AG09309 (cell line): ENCODE measurements around the gene SULT1C3.

Source experiments
- DNase-seq: peaks from one replicate; pipeline ENCODE4 v3.0.0-alpha.2; 2010; ENCODE audit warnings: low read depth
- H3K4me3 ChIP-seq: 2 replicates; pipeline ENCODE4 v1.5.1; 2011; ENCODE audit warnings: mild to moderate bottlenecking, low read depth, low read length, moderate library complexity; ENCODE audit not compliant: control insufficient read depth
- CTCF ChIP-seq: IDR thresholded peaks from 2 replicates; pipeline ENCODE4 v1.5.1; 2011; ENCODE audit warnings: mild to moderate bottlenecking, low read depth, low read length, inconsistent platforms; ENCODE audit not compliant: insufficient read depth, control insufficient read depth; ENCODE audit errors: missing control alignments

Gene SULT1C3

GRCh38 chr2:108236676-108237335, 3.0 kb upstream of the SULT1C3 start:
- no peak overlapping the region for H3K4me3 ChIP-seq
- TF ChIP-seq CTCF: no peak
- no peak for DNase-seq

GRCh38 chr2:108240966-108241365, 1.2 kb downstream of the SULT1C3 start:
- no peak overlapping the region for H3K4me3 ChIP-seq
- no peak for DNase-seq
- no peak for TF ChIP-seq CTCF

GRCh38 chr2:108243566-108243965, 3.8 kb downstream of the SULT1C3 start:
- peak; percentile 35 for DNase-seq
- TF ChIP-seq CTCF: no peak
- no peak overlapping the region for H3K4me3 ChIP-seq

- no peak for DNase-seq
- no peak for TF ChIP-seq CTCF
- no peak overlapping the region for H3K4me3 ChIP-seq
Observed at GRCh38 chr2:108244667-108245414, 5.1 kb downstream of the SULT1C3 start.

- DNase-seq: no peak
- H3K4me3 ChIP-seq: no peak overlapping the region
- no peak for TF ChIP-seq CTCF
Observed at GRCh38 chr2:108253106-108253505, 13.3 kb downstream of the SULT1C3 start.

- no peak overlapping the region for H3K4me3 ChIP-seq
- no peak for TF ChIP-seq CTCF
- no peak for DNase-seq
Observed at GRCh38 chr2:108257757-108258331, 18.1 kb downstream of the SULT1C3 start.
